ENCODE measurements around the gene GRM1.

GRCh38 chr6:146127447-146128215 lies 98.8 kb downstream of the GRM1 start:
- TF ChIP-seq ZNF274 (IDR thresholded peaks at IDR 0.05; ENCODE audit: low read depth, low read length) (no peak), YY1 (IDR thresholded peaks at IDR 0.05; ENCODE audit: insufficient read depth, insufficient read length) (no peak)
